Measurements from ENCODE around the gene RALGPS1. TPM values are rescaled to one million over a fixed set of nuclear protein-coding genes. Genes with fewer than 3 reads are reported as not detected.

The RALGPS1 gene
- total and polyA plus RNA-seq, 5 donors from 2014 or later = 1.8 to 10.3 (median 3.3) TPM

GRCh38 chr9:127174386-127175318, 260.1 kb downstream of the RALGPS1 start:
- H3K4me3 Mint-ChIP-seq = no peak overlapping the region

GRCh38 chr9:127175319-127175715, 260.7 kb downstream of the RALGPS1 start:
- peaks cover 6% of the 10 kb centered on the region for H3K36me3 Mint-ChIP-seq
- H3K9me3 Mint-ChIP-seq = no peaks in the 10 kb centered on the region
- no peaks in the 10 kb centered on the region for H3K4me1 Mint-ChIP-seq

More at GRCh38 chr9:127174386-127175318, 260.1 kb downstream of the RALGPS1 start:
- no peak for DNase-seq
- no peak overlapping the region for H3K27ac ChIP-seq (ENCODE audit: insufficient read depth, low read length, poor library complexity, severe bottlenecking)
- peaks cover 2% of the 10 kb centered on the region for H3K36me3 ChIP-seq (ENCODE audit: control insufficient read depth, insufficient read depth, low read length)
- H3K27me3 Mint-ChIP-seq = no peaks in the 10 kb centered on the region
- ATAC-seq (ENCODE audit: low read depth in 2 of 2) = no peak
- H3K4me1 ChIP-seq (ENCODE audit: control insufficient read depth, insufficient read depth, low read length, poor library complexity, severe bottlenecking) = no peaks in the 10 kb centered on the region
- no peaks in the 10 kb centered on the region for H3K27me3 ChIP-seq (ENCODE audit: control insufficient read depth, insufficient read depth, low read length)
- H3K9me3 ChIP-seq (ENCODE audit: control insufficient read depth in 2 of 2, low read length in 2 of 2) = no peaks in the 10 kb centered on the region
- H3K4me3 ChIP-seq (ENCODE audit: low read depth, low read length) = no peak overlapping the region
- no peaks in the 10 kb centered on the region for H3K4me1 Mint-ChIP-seq
- H3K9me3 Mint-ChIP-seq = no peaks in the 10 kb centered on the region
- H3K36me3 Mint-ChIP-seq = peaks cover 6% of the 10 kb centered on the region
- H3K27ac Mint-ChIP-seq = no peak overlapping the region

GRCh38 chr9:127175764-127176163, 261.2 kb downstream of the RALGPS1 start:
- Mint-ChIP-seq H3K27me3 (no peaks in the 10 kb centered on the region), H3K36me3 (peaks cover 6% of the 10 kb centered on the region), H3K4me3 (no peak overlapping the region), H3K4me1 (no peaks in the 10 kb centered on the region), H3K27ac (no peak overlapping the region), H3K9me3 (no peaks in the 10 kb centered on the region)
- no peaks in the 10 kb centered on the region for H3K4me1 ChIP-seq (ENCODE audit: control insufficient read depth, insufficient read depth, low read length, poor library complexity, severe bottlenecking)
- no peak overlapping the region for H3K4me3 ChIP-seq (ENCODE audit: low read depth, low read length)
- no peak overlapping the region for H3K27ac ChIP-seq (ENCODE audit: insufficient read depth, low read length, poor library complexity, severe bottlenecking)
- ATAC-seq (ENCODE audit: low read depth in 2 of 2) (no peak), DNase-seq (no peak)
- H3K27me3 ChIP-seq (ENCODE audit: control insufficient read depth, insufficient read depth, low read length) = no peaks in the 10 kb centered on the region
- no peaks in the 10 kb centered on the region for H3K9me3 ChIP-seq (ENCODE audit: control insufficient read depth in 2 of 2, low read length in 2 of 2)
- no peaks in the 10 kb centered on the region for H3K36me3 ChIP-seq (ENCODE audit: control insufficient read depth, insufficient read depth, low read length)

More at GRCh38 chr9:127175319-127175715, 260.7 kb downstream of the RALGPS1 start:
- Histone ChIP-seq H3K9me3 (ENCODE audit: control insufficient read depth in 2 of 2, low read length in 2 of 2) (no peaks in the 10 kb centered on the region), H3K27me3 (ENCODE audit: control insufficient read depth, insufficient read depth, low read length) (no peaks in the 10 kb centered on the region), H3K4me3 (ENCODE audit: low read depth, low read length) (no peak overlapping the region), H3K27ac (ENCODE audit: insufficient read depth, low read length, poor library complexity, severe bottlenecking) (no peak overlapping the region), H3K36me3 (ENCODE audit: control insufficient read depth, insufficient read depth, low read length) (no peaks in the 10 kb centered on the region), H3K4me1 (ENCODE audit: control insufficient read depth, insufficient read depth, low read length, poor library complexity, severe bottlenecking) (no peaks in the 10 kb centered on the region)
- Mint-ChIP-seq H3K27ac (no peak overlapping the region), H3K27me3 (no peaks in the 10 kb centered on the region), H3K4me3 (no peak overlapping the region)
- ATAC-seq (ENCODE audit: low read depth in 2 of 2) = no peak
- DNase-seq = no peak

GRCh38 chr9:127176631-127177030, 262.0 kb downstream of the RALGPS1 start:
- ATAC-seq (ENCODE audit: low read depth in 2 of 2) (no peak), DNase-seq (no peak)
- Histone ChIP-seq H3K4me1 (ENCODE audit: control insufficient read depth, insufficient read depth, low read length, poor library complexity, severe bottlenecking) (no peaks in the 10 kb centered on the region), H3K4me3 (ENCODE audit: low read depth, low read length) (no peak overlapping the region), H3K9me3 (ENCODE audit: control insufficient read depth in 2 of 2, low read length in 2 of 2) (no peaks in the 10 kb centered on the region), H3K27ac (ENCODE audit: insufficient read depth, low read length, poor library complexity, severe bottlenecking) (no peak overlapping the region), H3K27me3 (ENCODE audit: control insufficient read depth, insufficient read depth, low read length) (no peaks in the 10 kb centered on the region), H3K36me3 (ENCODE audit: control insufficient read depth, insufficient read depth, low read length) (no peaks in the 10 kb centered on the region)
- Mint-ChIP-seq H3K27ac (no peak overlapping the region), H3K36me3 (peaks cover 6% of the 10 kb centered on the region), H3K9me3 (no peaks in the 10 kb centered on the region), H3K4me1 (peaks cover 0 to 2% (median 0%) of the 10 kb centered on the region in 4 donors), H3K4me3 (no peak overlapping the region), H3K27me3 (no peaks in the 10 kb centered on the region)

- Histone ChIP-seq H3K4me3 (ENCODE audit: low read depth, low read length) (no peak overlapping the region), H3K9me3 (ENCODE audit: control insufficient read depth in 2 of 2, low read length in 2 of 2) (no peaks in the 10 kb centered on the region), H3K27me3 (ENCODE audit: control insufficient read depth, insufficient read depth, low read length) (no peaks in the 10 kb centered on the region), H3K36me3 (ENCODE audit: control insufficient read depth, insufficient read depth, low read length) (no peaks in the 10 kb centered on the region), H3K27ac (ENCODE audit: insufficient read depth, low read length, poor library complexity, severe bottlenecking) (no peak overlapping the region), H3K4me1 (ENCODE audit: control insufficient read depth, insufficient read depth, low read length, poor library complexity, severe bottlenecking) (no peaks in the 10 kb centered on the region)
- H3K36me3 Mint-ChIP-seq = peaks cover 6% of the 10 kb centered on the region
- no peak for DNase-seq
- H3K9me3 Mint-ChIP-seq = no peaks in the 10 kb centered on the region
- H3K27me3 Mint-ChIP-seq = no peaks in the 10 kb centered on the region
- peaks cover 0 to 2% (median 0%) of the 10 kb centered on the region in 4 donors for H3K4me1 Mint-ChIP-seq
- ATAC-seq (ENCODE audit: low read depth in 2 of 2) = no peak
- H3K27ac Mint-ChIP-seq = no peak overlapping the region
- H3K4me3 Mint-ChIP-seq = no peak overlapping the region
Observed at GRCh38 chr9:127177231-127177630, 262.6 kb downstream of the RALGPS1 start.

- peaks cover 0 to 2% (median 0%) of the 10 kb centered on the region in 4 donors for H3K4me1 Mint-ChIP-seq
- Histone ChIP-seq H3K27ac (ENCODE audit: insufficient read depth, low read length, poor library complexity, severe bottlenecking) (no peak overlapping the region), H3K36me3 (ENCODE audit: control insufficient read depth, insufficient read depth, low read length) (no peaks in the 10 kb centered on the region), H3K9me3 (ENCODE audit: control insufficient read depth in 2 of 2, low read length in 2 of 2) (no peaks in the 10 kb centered on the region), H3K4me1 (ENCODE audit: control insufficient read depth, insufficient read depth, low read length, poor library complexity, severe bottlenecking) (no peaks in the 10 kb centered on the region), H3K27me3 (ENCODE audit: control insufficient read depth, insufficient read depth, low read length) (no peaks in the 10 kb centered on the region), H3K4me3 (ENCODE audit: low read depth, low read length) (no peak overlapping the region)
- peaks cover 6% of the 10 kb centered on the region for H3K36me3 Mint-ChIP-seq
- H3K27me3 Mint-ChIP-seq = no peaks in the 10 kb centered on the region
- H3K27ac Mint-ChIP-seq = no peak overlapping the region
- ATAC-seq (ENCODE audit: low read depth in 2 of 2) = no peak
- H3K4me3 Mint-ChIP-seq = no peak overlapping the region
- no peak for DNase-seq
- no peaks in the 10 kb centered on the region for H3K9me3 Mint-ChIP-seq
Observed at GRCh38 chr9:127177665-127178265, 263.2 kb downstream of the RALGPS1 start.

GRCh38 chr9:127178686-127179632, 264.4 kb downstream of the RALGPS1 start:
- H3K4me1 ChIP-seq (ENCODE audit: control insufficient read depth, insufficient read depth, low read length, poor library complexity, severe bottlenecking) = no peaks in the 10 kb centered on the region
- H3K27me3 Mint-ChIP-seq = no peaks in the 10 kb centered on the region
- peaks cover 0 to 2% (median 0%) of the 10 kb centered on the region in 4 donors for H3K4me1 Mint-ChIP-seq
- peaks cover 13% of the 10 kb centered on the region for H3K36me3 Mint-ChIP-seq
- H3K9me3 Mint-ChIP-seq = no peaks in the 10 kb centered on the region
- DNase-seq = no peak
- no peaks in the 10 kb centered on the region for H3K27me3 ChIP-seq (ENCODE audit: control insufficient read depth, insufficient read depth, low read length)
- peak overlapping the region in 1 of 3 donors; percentile 76 for H3K27ac Mint-ChIP-seq
- H3K4me3 Mint-ChIP-seq = no peak overlapping the region
- H3K9me3 ChIP-seq (ENCODE audit: control insufficient read depth in 2 of 2, low read length in 2 of 2) = no peaks in the 10 kb centered on the region
- no peak overlapping the region for H3K4me3 ChIP-seq (ENCODE audit: low read depth, low read length)
- no peak overlapping the region for H3K27ac ChIP-seq (ENCODE audit: insufficient read depth, low read length, poor library complexity, severe bottlenecking)
- H3K36me3 ChIP-seq (ENCODE audit: control insufficient read depth, insufficient read depth, low read length) = no peaks in the 10 kb centered on the region
- no peak for ATAC-seq (ENCODE audit: low read depth in 2 of 2)

Measured in CD4-positive, CD25-positive, alpha-beta regulatory T cell (primary cell).